ENCODE measurements around the gene SLC2A10.

DNA sequence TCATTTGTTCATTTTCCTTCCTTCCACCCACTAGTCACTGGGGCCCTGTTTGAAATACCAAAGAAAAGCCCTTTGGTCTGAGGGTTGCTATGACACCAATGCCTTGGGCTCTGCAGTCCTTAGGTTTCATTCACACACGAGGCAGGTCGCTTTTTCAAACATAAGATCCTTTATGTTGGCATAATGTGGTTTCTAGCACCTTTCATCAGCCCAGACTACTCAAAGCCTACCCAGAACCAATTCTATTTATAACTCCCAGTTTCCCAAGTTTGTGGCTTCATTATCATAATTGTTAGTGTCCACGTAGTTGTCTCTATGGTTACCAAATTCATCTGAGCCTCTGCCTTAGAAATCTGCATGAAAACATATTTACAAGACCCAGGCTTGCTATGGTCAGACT is 13.6 kb upstream of the SLC2A10 start:
- TF ChIP-seq CTCF (IDR thresholded peaks at IDR 0.05), result no peak
- TF ChIP-seq SIN3A (IDR thresholded peaks at IDR 0.05; ENCODE audit: borderline replicate concordance, insufficient read depth, low read depth, low read length), result no peak
- TF ChIP-seq, protein P1, sequence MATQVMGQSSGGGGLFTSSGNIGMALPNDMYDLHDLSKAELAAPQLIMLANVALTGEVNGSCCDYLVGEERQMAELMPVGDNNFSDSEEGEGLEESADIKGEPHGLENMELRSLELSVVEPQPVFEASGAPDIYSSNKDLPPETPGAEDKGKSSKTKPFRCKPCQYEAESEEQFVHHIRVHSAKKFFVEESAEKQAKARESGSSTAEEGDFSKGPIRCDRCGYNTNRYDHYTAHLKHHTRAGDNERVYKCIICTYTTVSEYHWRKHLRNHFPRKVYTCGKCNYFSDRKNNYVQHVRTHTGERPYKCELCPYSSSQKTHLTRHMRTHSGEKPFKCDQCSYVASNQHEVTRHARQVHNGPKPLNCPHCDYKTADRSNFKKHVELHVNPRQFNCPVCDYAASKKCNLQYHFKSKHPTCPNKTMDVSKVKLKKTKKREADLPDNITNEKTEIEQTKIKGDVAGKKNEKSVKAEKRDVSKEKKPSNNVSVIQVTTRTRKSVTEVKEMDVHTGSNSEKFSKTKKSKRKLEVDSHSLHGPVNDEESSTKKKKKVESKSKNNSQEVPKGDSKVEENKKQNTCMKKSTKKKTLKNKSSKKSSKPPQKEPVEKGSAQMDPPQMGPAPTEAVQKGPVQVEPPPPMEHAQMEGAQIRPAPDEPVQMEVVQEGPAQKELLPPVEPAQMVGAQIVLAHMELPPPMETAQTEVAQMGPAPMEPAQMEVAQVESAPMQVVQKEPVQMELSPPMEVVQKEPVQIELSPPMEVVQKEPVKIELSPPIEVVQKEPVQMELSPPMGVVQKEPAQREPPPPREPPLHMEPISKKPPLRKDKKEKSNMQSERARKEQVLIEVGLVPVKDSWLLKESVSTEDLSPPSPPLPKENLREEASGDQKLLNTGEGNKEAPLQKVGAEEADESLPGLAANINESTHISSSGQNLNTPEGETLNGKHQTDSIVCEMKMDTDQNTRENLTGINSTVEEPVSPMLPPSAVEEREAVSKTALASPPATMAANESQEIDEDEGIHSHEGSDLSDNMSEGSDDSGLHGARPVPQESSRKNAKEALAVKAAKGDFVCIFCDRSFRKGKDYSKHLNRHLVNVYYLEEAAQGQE (IDR thresholded peaks at IDR 0.05; ENCODE audit: insufficient read depth in 1 of 2, low read depth in 2 of 2, low read length in 1 of 2), result no peak
- no peak for TF ChIP-seq POLR2AphosphoS5 (IDR thresholded peaks at IDR 0.05; ENCODE audit: low read depth, low read length)

Data from Panc1 (cell line).